IMR-90 (cell line): ENCODE data around the gene ELL2. TPM values are rescaled to one million over a fixed set of nuclear protein-coding genes. Genes with fewer than 3 reads are reported as not detected.

Experiments
- ATAC-seq: fragments of 200-7000 bp; cut with Tn5 transposase; 2 replicates; pipeline ENCODE4 v1.9.1; 2020; ENCODE audit warnings: low read depth, mild to moderate bottlenecking, moderate library complexity
- BruUV-seq: library from RNA; stranded (reverse); fragments of 400-500 nt; replicated peaks from 2 replicates; lab custom pipeline; 2021; lab: Mats Ljungman, UMichigan
- CTCF ChIA-PET: fragments of 300-600 bp; formaldehyde crosslinking; extraction: SDS; loops from one replicate; lab custom pipeline; 2021; ENCODE audit warnings: antibody characterized with exemption; lab: Yijun Ruan, JAX
- POLR2A ChIA-PET: fragments of 300-600 bp; sonication (Branson Sonifier 250); formaldehyde crosslinking; loops from one replicate; lab custom pipeline; 2022; ENCODE audit warnings: antibody characterized with exemption; ENCODE audit not compliant: unreplicated experiment; lab: Charles Lee
- DNase-seq: peaks from one replicate; pipeline ENCODE4 v3.0.0; 2013
- H2AFZ ChIP-seq: replicated peaks from 2 replicates; pipeline ENCODE3; 2013; ENCODE audit warnings: low read length, mild to moderate bottlenecking; ENCODE audit not compliant: poor library complexity
- H2AK5ac ChIP-seq: 2 replicates; pipeline ENCODE4 v1.6.1; 2013; ENCODE audit warnings: low read depth, low read length, inconsistent platforms
- H2AK9ac ChIP-seq: replicated peaks from 2 replicates; pipeline ENCODE3; 2013; ENCODE audit warnings: mild to moderate bottlenecking, low read depth, low read length, moderate library complexity; ENCODE audit not compliant: poor library complexity
- H2BK120ac ChIP-seq: 2 replicates; pipeline ENCODE4 v1.6.1; 2013; ENCODE audit warnings: low read depth, low read length, inconsistent platforms
- H2BK15ac ChIP-seq: 3 replicates; pipeline ENCODE4 v1.6.1; 2013; ENCODE audit warnings: low read depth, low read length, inconsistent platforms
- H2BK20ac ChIP-seq: 2 replicates; pipeline ENCODE4 v1.6.1; 2013; ENCODE audit warnings: low read depth, mild to moderate bottlenecking, inconsistent platforms, low read length, moderate library complexity
- H2BK5ac ChIP-seq: 2 replicates; pipeline ENCODE4 v1.6.1; 2013; ENCODE audit warnings: mild to moderate bottlenecking, low read depth, low read length, inconsistent platforms; ENCODE audit not compliant: poor library complexity, severe bottlenecking
- H3K14ac ChIP-seq: replicated peaks from 2 replicates; pipeline ENCODE4 v1.6.1; 2013; ENCODE audit warnings: low read depth, low read length, inconsistent platforms
- H3K18ac ChIP-seq: 2 replicates; pipeline ENCODE4 v1.6.1; 2013; ENCODE audit warnings: low read depth, low read length, control low read depth
- H3K23ac ChIP-seq: 2 replicates; pipeline ENCODE4 v1.6.1; 2013; ENCODE audit warnings: low read depth, low read length, inconsistent platforms
- H3K27ac ChIP-seq: 2 replicates; pipeline ENCODE4 v1.5.1; 2013; ENCODE audit warnings: mild to moderate bottlenecking, control low read depth, low read length; ENCODE audit not compliant: insufficient read depth
- H3K27me3 ChIP-seq: 2 replicates; pipeline ENCODE4 v1.6.1; 2013; ENCODE audit warnings: low read length; ENCODE audit not compliant: control insufficient read depth, insufficient read depth
- H3K36me3 ChIP-seq: 2 replicates; pipeline ENCODE4 v1.6.1; 2013; ENCODE audit warnings: low read length, mixed read lengths; ENCODE audit not compliant: control insufficient read depth, insufficient read depth
- H3K4ac ChIP-seq: 2 replicates; pipeline ENCODE4 v1.6.1; 2013; ENCODE audit warnings: low read depth, low read length, inconsistent platforms
- H3K4me1 ChIP-seq: 2 replicates; pipeline ENCODE4 v1.6.1; 2013; ENCODE audit warnings: low read length, mixed read lengths; ENCODE audit not compliant: control insufficient read depth, insufficient read depth
- H3K4me2 ChIP-seq: 2 replicates; pipeline ENCODE4 v1.6.1; 2013; ENCODE audit warnings: low read depth, mild to moderate bottlenecking, control low read depth, low read length, moderate library complexity
- H3K4me3 ChIP-seq: 2 replicates; pipeline ENCODE4 v1.5.1; 2013; ENCODE audit warnings: low read depth, mild to moderate bottlenecking, control low read depth, low read length, moderate library complexity; ENCODE audit not compliant: insufficient read depth
- H3K56ac ChIP-seq: 2 replicates; pipeline ENCODE4 v1.6.1; 2013; ENCODE audit warnings: low read length, inconsistent platforms; ENCODE audit not compliant: insufficient read depth; ENCODE audit errors: extremely low read depth
- H3K79me1 ChIP-seq, 2 experiments: 2 replicates each; pipeline ENCODE4 v1.6.1; 2013; ENCODE audit warnings: low read length in 2 of 2, inconsistent platforms in 1 of 2, low read depth in 1 of 2
- H3K9ac ChIP-seq: 2 replicates; pipeline ENCODE4 v1.6.1; 2013; ENCODE audit warnings: low read depth, low read length, control low read depth
- H3K9me1 ChIP-seq: 2 replicates; pipeline ENCODE4 v1.6.1; 2013; ENCODE audit warnings: low read length, inconsistent platforms; ENCODE audit not compliant: insufficient read depth
- H3K9me3 ChIP-seq: 2 replicates; pipeline ENCODE4 v1.6.1; 2013; ENCODE audit warnings: low read length; ENCODE audit not compliant: control insufficient read depth, insufficient read depth
- H4K20me1 ChIP-seq: 2 replicates; pipeline ENCODE4 v1.6.1; 2013; ENCODE audit warnings: low read length, inconsistent platforms; ENCODE audit not compliant: insufficient read depth
- H4K5ac ChIP-seq: 2 replicates; pipeline ENCODE4 v1.6.1; 2013; ENCODE audit warnings: mild to moderate bottlenecking, low read depth, low read length, control low read depth
- H4K8ac ChIP-seq, 2 experiments: 2 replicates each; pipeline ENCODE4 v1.6.1; 2013; ENCODE audit warnings: low read depth in 2 of 2, low read length in 2 of 2, control low read depth in 1 of 2, inconsistent platforms in 1 of 2
- H4K91ac ChIP-seq: 2 replicates; pipeline ENCODE4 v1.6.1; 2013; ENCODE audit warnings: low read depth, low read length, inconsistent platforms; ENCODE audit not compliant: insufficient read depth
- BHLHE40 ChIP-seq: fragments of 150-350 bp; IDR thresholded peaks from 2 replicates; pipeline ENCODE4 v1.6.1; 2016; ENCODE audit warnings: mild to moderate bottlenecking, low read depth, low read length
- CEBPB ChIP-seq: IDR thresholded peaks from 2 replicates; pipeline ENCODE4 v1.6.1; 2012; ENCODE audit warnings: low read depth, low read length, improper control_type of control experiment
- CHD1 ChIP-seq: IDR thresholded peaks from 2 replicates; pipeline ENCODE4 v1.6.1; 2012; ENCODE audit warnings: low read depth, low read length, improper control_type of control experiment
- ELK1 ChIP-seq: fragments of 150-350 bp; IDR thresholded peaks from 2 replicates; pipeline ENCODE4 v1.6.1; 2016; ENCODE audit warnings: low read depth, mild to moderate bottlenecking, low read length, moderate library complexity, borderline replicate concordance
- FOS ChIP-seq: fragments of 150-350 bp; IDR thresholded peaks from 2 replicates; pipeline ENCODE4 v1.6.1; 2016; ENCODE audit warnings: low read depth, low read length
- MAFK ChIP-seq: IDR thresholded peaks from 2 replicates; pipeline ENCODE4 v1.6.1; 2012; ENCODE audit warnings: low read depth, low read length, improper control_type of control experiment
- MXI1 ChIP-seq: IDR thresholded peaks from 2 replicates; pipeline ENCODE4 v1.6.1; 2012; ENCODE audit warnings: low read depth, mild to moderate bottlenecking, low read length, moderate library complexity, borderline replicate concordance
- NFE2L2 ChIP-seq: fragments of 150-350 bp; IDR thresholded peaks from 2 replicates; pipeline ENCODE4 v1.6.1; 2016; ENCODE audit warnings: low read depth, mild to moderate bottlenecking, low read length
- POLR2A ChIP-seq: IDR thresholded peaks from 2 replicates; pipeline ENCODE4 v1.6.1; 2012; ENCODE audit warnings: mild to moderate bottlenecking, low read depth, low read length
- RCOR1 ChIP-seq: IDR thresholded peaks from 2 replicates; pipeline ENCODE4 v1.6.1; 2012; ENCODE audit warnings: mild to moderate bottlenecking, low read length, improper control_type of control experiment; ENCODE audit not compliant: insufficient replicate concordance
- SMC3 ChIP-seq: fragments of 150-350 bp; IDR thresholded peaks from 2 replicates; pipeline ENCODE4 v1.6.1; 2016; ENCODE audit warnings: low read depth, mild to moderate bottlenecking, antibody characterized with exemption, low read length, moderate library complexity
- USF2 ChIP-seq: fragments of 150-350 bp; IDR thresholded peaks from 2 replicates; pipeline ENCODE4 v1.6.1; 2017; ENCODE audit warnings: mild to moderate bottlenecking, antibody characterized with exemption, low read length, low read depth
- WGBS, 2 experiments: methylation state at CpG; one replicate each; pipeline versions ENCODE4 v1.1.5 to v1.1.7; 2013; ENCODE audit warnings: missing lambda C conversion rate in 2 of 2; ENCODE audit not compliant: insufficient read length in 1 of 2; ENCODE audit errors: extremely low coverage in 2 of 2; 5-methylcytosine and 5-hydroxymethylcytosine counted together
- dilution Hi-C: fragments of 300-500 bp; cut with HindIII; formaldehyde crosslinking; loops from one replicate; pipeline ENCODE4 v1.14.3; 2018; ENCODE audit warnings: low sequenced_read_pairs; ENCODE audit not compliant: unreplicated experiment
- in situ Hi-C: fragments of 300-500 bp; cut with MboI; formaldehyde crosslinking; loops from 3 replicates; pipeline ENCODE4 v1.14.3; 2019; ENCODE audit warnings: low sequenced_read_pairs, inconsistent platforms, mixed read lengths
- intact Hi-C: fragments of 100-400 bp; cut with micrococcal nuclease; formaldehyde crosslinking; loops from 2 replicates; pipeline ENCODE4 v1.10.0; 2022
- polyA plus RNA-seq, 3 experiments: library from polyadenylated mRNA; depleted of rRNA; stranded (reverse); fragments of >200 nt; gene quantifications; 2 replicates each; pipeline ENCODE4 v1.2.3, GENCODE V29; 2012; ENCODE audit warnings: low replicate concordance in 1 of 3
- total RNA-seq: library from RNA; depleted of rRNA; stranded (reverse); fragments of >200 nt; gene quantifications from 2 replicates; pipeline ENCODE4 v1.2.3, GENCODE V29; 2012

The ELL2 gene
- total and polyA plus RNA-seq, 2 of the 4 experiments (the other 2 are of a cell fraction), result 61.4 to 92.5 TPM

- no peak overlapping the region for H3K4ac ChIP-seq
- ATAC-seq (no peak), DNase-seq (no peak)
- no peak overlapping the region for H3K56ac ChIP-seq
- H3K9me3 ChIP-seq, result no peaks in the 10 kb centered on the region
- CTCF ChIA-PET, result no interaction called here
- H2BK5ac ChIP-seq, result peak overlapping the region; percentile 66
- peaks cover 27% of the 10 kb centered on the region for H3K4me1 ChIP-seq
- no TSS peak for BruUV-seq
- no peak overlapping the region for H2AK5ac ChIP-seq
- H3K4me2 ChIP-seq, result no peak overlapping the region
- H4K20me1 ChIP-seq, result peaks cover 86% of the 10 kb centered on the region
- H4K5ac ChIP-seq, result no peak overlapping the region
- no peaks in the 10 kb centered on the region for H3K27me3 ChIP-seq
- 0 out of 2 replicates have a peak overlapping the region, but pooled peaks have one; percentile 40 for H3K27ac ChIP-seq
- no CpG with 5 or more reads among the region's 2 CpGs for WGBS, 2 experiments
- no peak overlapping the region for H2AFZ ChIP-seq
- dilution Hi-C loops (no loop called here), intact Hi-C loops (no loop called here), in situ Hi-C loops (no loop called here)
- no peak overlapping the region for H4K8ac ChIP-seq
- no peak overlapping the region for H4K91ac ChIP-seq
- H2AK9ac ChIP-seq, result no peak overlapping the region
- H3K9ac ChIP-seq, result no peak overlapping the region; the same call in 1 of the 2 replicates
- 0 out of 2 replicates have a peak overlapping the region, but pooled peaks have one; percentile 24 for H3K14ac ChIP-seq
- H3K23ac ChIP-seq, result no peak overlapping the region; the same call in 1 of the 2 replicates
- no peak overlapping the region for H3K18ac ChIP-seq
- no peak overlapping the region for H2BK120ac ChIP-seq
- H2BK20ac ChIP-seq, result no peak overlapping the region
- POLR2A ChIA-PET, result interaction anchor here (1.1 kb wide), 1 partner anchor 399 kb away, joined by 3 read pairs; no protein-coding TSS in a partner anchor
- H3K79me1 ChIP-seq, result peaks cover 4 to 70% of the 10 kb centered on the region in 2 experiments
- peaks cover 23% of the 10 kb centered on the region for H3K9me1 ChIP-seq
- no peak overlapping the region for H3K4me3 ChIP-seq
- no peak overlapping the region for H2BK15ac ChIP-seq
- no peak for TF ChIP-seq RCOR1
- TF ChIP-seq MAFK, result no peak
- no peak for TF ChIP-seq NFE2L2
- no peak for TF ChIP-seq ELK1
- TF ChIP-seq FOS, result no peak
- no peak for TF ChIP-seq POLR2A
- no peak for TF ChIP-seq CEBPB
- TF ChIP-seq MXI1, result no peak
- no peak for TF ChIP-seq SMC3
- no peak for TF ChIP-seq CHD1
- TF ChIP-seq USF2, result no peak
- TF ChIP-seq BHLHE40, result no peak
- peaks cover 26% of the 10 kb centered on the region for H3K36me3 ChIP-seq
Observed at GRCh38 chr5:95925378-95925744, 36.3 kb downstream of the ELL2 start.
